Lower leg skin (tissue), 4 donors: ENCODE results near the gene PCGF3. TPM values are rescaled to one million over a fixed set of nuclear protein-coding genes. Genes with fewer than 3 reads are reported as not detected.

ENCODE experiments used
- DNase-seq, 2 donors: peaks; one replicate each; pipeline ENCODE4 v3.0.0-alpha.2; 2019; ENCODE audit warnings: low spot score in 2 of 2
- H3K4me3 ChIP-seq: fragments of 200-600 bp; sonication (generic); 2 replicates; pipeline ENCODE4 v1.5.1; 2017; ENCODE audit warnings: mild to moderate bottlenecking, low read depth; ENCODE audit not compliant: poor library complexity, severe bottlenecking
- CTCF ChIP-seq, 3 donors: fragments of 450-650 bp; IDR thresholded peaks; one replicate each; pipeline ENCODE4 v1.5.1; 2016; ENCODE audit warnings: antibody characterized with exemption in 3 of 3, mild to moderate bottlenecking in 3 of 3, moderate library complexity in 2 of 3
- POLR2A ChIP-seq, 2 donors: fragments of 450-650 bp; IDR thresholded peaks; one replicate each; pipeline ENCODE4 v1.6.1; 2016 to 2017; ENCODE audit warnings: antibody characterized with exemption in 2 of 2, mild to moderate bottlenecking in 1 of 2, moderate library complexity in 1 of 2
- WGBS, 2 donors: methylation state at CpG; one replicate each; pipeline ENCODE4 v1.1.5; 2018; 5-methylcytosine and 5-hydroxymethylcytosine counted together
- intact Hi-C: fragments of 100-400 bp; cut with DNase I; formaldehyde crosslinking; loops from one replicate; pipeline ENCODE4 v1.15.0; 2023; ENCODE audit warnings: low total_unique reads
- total RNA-seq, 4 donors: library from RNA; depleted of rRNA; stranded (reverse); fragments of >200 nt; gene quantifications; one replicate each; pipeline ENCODE4 v1.1.0, GENCODE V29; 2016

PCGF3 gene
- total RNA-seq, 4 donors from 2014 or later: 55.2 to 102 (median 72.3) TPM

DNA sequence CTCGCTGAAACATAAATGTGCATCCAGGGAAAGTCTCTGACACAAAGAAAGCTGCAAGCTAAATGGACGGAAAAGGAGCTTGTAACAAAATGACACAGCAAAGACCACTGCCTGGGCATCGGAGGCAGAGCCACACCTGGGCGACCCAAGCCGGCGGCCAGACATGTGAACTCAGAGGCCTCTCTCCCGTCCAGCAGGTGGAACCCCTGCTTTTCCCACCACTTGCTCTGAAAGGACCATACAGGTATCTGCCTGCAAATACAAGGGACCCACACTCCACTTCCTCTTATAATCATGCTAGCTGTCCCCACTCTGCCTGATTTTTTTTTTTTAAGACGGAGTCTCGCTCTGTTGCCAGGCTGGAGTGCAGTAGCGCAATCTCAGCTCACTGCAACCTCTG, 108.3 kb downstream of the PCGF3 start:
- TF ChIP-seq CTCF (IDR thresholded peaks at IDR 0.05) (no peak), POLR2A (IDR thresholded peaks at IDR 0.05) (no peak)
- intact Hi-C loops: no loop called here
- H3K4me3 ChIP-seq: no peak overlapping the region
- no peak for DNase-seq
- WGBS, 2 donors: 55 to 59% methylated on average over 10 of the region's 10 CpGs

DNA sequence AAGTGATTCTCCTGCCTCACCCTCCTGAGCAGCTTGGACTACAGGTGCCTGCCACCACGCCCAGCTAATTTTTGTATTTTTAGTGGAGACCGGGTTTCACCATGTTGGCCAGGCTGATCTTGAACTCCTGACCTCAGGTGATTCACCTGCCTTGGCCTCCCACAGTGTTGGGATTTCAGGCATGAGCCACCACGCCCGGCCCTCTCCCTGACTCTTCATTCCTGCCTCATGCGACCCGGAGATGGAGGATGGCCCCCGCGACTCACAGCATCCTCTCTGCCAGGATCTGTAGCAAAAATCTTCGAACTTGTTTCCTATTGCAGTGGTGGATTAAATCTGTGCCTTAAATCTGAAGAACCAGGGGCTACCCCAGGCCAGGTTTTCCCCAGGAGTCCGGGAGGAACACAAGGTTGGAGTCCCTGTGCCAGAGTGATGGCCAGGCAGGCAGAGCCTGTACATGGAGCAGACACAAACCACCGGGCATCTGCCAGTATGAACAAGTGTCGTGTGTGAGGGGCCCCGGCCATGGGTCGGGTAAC, 108.7 kb downstream of the PCGF3 start:
- H3K4me3 ChIP-seq: no peak overlapping the region
- TF ChIP-seq CTCF (IDR thresholded peaks at IDR 0.05): no peak
- TF ChIP-seq POLR2A (IDR thresholded peaks at IDR 0.05): no peak
- intact Hi-C loops: no loop called here
- 74 to 76% methylated on average over 14 of the region's 14 CpGs for WGBS, 2 donors
- no peak for DNase-seq

GRCh38 chr4:815464-816146, 110.0 kb downstream of the PCGF3 start:
- intact Hi-C loops: no loop called here
- DNase-seq: no peak
- WGBS, 2 donors: 22 to 26% methylated on average over 11 of the region's 11 CpGs
- H3K4me3 ChIP-seq: no peak overlapping the region
- TF ChIP-seq POLR2A (IDR thresholded peaks at IDR 0.05): no peak
- TF ChIP-seq CTCF (IDR thresholded peaks at IDR 0.05): no peak

DNA sequence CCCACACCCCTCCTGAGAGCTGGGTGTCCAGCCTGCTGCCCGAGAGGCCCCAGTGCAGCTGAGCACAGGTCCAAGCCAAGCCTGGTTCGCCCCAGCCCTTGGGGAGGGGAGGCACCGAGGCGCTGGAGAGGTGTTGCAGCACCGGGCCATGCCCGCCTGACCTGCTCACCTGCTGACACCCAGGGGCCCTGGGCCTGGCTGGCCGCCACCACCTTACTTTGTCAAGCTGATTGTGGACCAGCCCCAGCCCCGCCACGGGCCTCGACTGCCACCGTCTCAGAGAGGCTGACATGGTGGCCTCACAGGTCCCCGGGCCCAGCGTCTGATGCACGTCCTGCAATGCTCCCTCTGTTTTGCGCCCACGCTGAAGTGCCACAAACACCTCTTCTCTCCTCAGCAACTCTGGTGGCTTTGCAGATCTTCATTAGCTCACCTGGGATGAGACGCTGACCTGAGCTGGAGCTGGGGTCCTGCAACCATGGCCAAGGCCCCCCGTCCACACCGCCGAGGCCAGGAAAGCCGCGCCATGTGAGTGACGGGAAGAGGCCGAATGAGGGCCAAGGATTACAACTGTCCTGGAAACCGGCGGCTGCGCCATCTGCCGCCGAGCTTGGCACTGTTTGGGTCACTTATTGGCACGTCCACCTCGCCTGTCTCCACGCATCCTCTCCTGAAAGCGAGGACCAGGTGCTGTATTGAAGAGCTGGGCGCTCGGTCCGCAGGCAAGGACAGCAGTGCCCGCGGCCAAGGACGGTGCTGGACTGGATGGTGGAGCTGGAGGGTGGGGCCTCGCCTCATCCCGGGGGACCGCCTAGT, 112.7 kb downstream of the PCGF3 start:
- DNase-seq: no peak
- 85 to 88% methylated on average over 37 to 42 of the region's 42 CpGs for WGBS, 2 donors
- TF ChIP-seq CTCF (IDR thresholded peaks at IDR 0.05): no peak
- TF ChIP-seq POLR2A (IDR thresholded peaks at IDR 0.05): no peak
- no peak overlapping the region for H3K4me3 ChIP-seq
- intact Hi-C loops: no loop called here

DNA sequence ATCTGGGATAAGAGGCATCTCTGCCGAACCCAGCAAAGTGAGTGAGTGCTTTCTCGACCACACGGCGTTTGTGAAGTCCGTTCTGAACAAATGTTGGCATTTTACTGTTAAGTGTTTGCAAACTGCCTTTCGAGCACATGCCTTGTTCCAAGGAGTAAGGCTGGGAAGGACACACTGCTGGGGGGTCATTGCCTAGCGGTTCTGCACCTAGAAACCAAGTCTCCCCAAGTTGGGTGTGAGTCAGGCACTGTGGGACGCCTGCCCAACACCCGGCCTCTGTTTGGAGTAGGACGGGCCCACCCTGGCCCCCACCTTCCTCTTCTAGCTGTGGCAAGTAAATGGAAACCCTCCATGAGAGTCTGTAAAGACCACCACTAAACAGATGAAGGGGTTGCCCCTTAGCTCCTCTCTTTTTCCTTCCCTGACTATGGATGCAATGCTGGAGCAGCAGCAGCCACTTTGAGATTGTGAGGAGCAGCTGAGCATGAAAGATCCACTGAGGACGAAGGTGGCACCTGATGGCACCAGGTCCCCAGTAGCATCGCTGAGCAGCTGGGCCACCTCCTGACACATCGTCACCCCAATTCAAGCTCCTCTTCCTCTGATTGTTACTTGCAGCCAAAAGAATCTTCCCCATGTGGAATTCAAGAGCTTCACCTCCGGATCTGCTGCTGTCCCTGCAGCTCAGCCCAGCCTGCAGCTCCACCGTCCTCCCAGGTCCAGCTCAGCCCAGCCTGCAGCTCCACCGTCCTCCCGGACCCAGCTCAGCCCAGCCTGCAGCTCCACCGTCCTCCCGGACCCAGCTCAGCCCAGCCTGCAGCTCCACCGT, 114.0 kb downstream of the PCGF3 start:
- no peak for DNase-seq
- no peak for TF ChIP-seq POLR2A (IDR thresholded peaks at IDR 0.05)
- TF ChIP-seq CTCF (IDR thresholded peaks at IDR 0.05): no peak
- intact Hi-C loops: no loop called here
- 78% methylated on average over 20 of the region's 20 CpGs for WGBS, 2 donors
- no peak overlapping the region for H3K4me3 ChIP-seq

Other genes starting within 250 kb of the PCGF3 start
- 10 to 100 TPM; 29.0 to 48.5 (median 37.0) TPM for gene ZNF721, start 206.7 kb upstream of the PCGF3 start, total RNA-seq
- gene PIGG, start 206.6 kb upstream of the PCGF3 start, total RNA-seq: 10 to 100 TPM; 29.7 to 71.8 (median 34.8) TPM
- 1 to 10 TPM in 3 of 4 donors, under 1 TPM in 1; 0.17 to 3.6 (median 2.1) TPM for gene TMEM271, start 129.5 kb upstream of the PCGF3 start, total RNA-seq
- gene PDE6B, start 80.3 kb upstream of the PCGF3 start, total RNA-seq: 1 to 10 TPM in 1 of 4 donors, under 1 TPM in 1, not detected in 2; 0.59 to 1.5 TPM
- gene ATP5ME, start 31.6 kb upstream of the PCGF3 start, total RNA-seq: 100 to 1,000 TPM in 3 of 4 donors, 10 to 100 TPM in 1; 38.2 to 172 (median 140) TPM
- 10 to 100 TPM in 1 of 4 donors, 1 to 10 TPM in 3; 7.2 to 31.4 (median 7.7) TPM for gene MYL5, start 31.3 kb upstream of the PCGF3 start, total RNA-seq
- gene SLC49A3, start 16.7 kb upstream of the PCGF3 start, total RNA-seq: 10 to 100 TPM; 16.8 to 33.8 (median 22.7) TPM
- gene CPLX1, start 120.3 kb downstream of the PCGF3 start, total RNA-seq: under 1 TPM in 3 of 4 donors, not detected in 1; 0.12 to 0.34 (median 0.13) TPM
- 100 to 1,000 TPM in 3 of 4 donors, 10 to 100 TPM in 1; 94.7 to 154 (median 108) TPM for gene GAK, start 226.5 kb downstream of the PCGF3 start, total RNA-seq
- 10 to 100 TPM; 17.4 to 39.1 (median 30.1) TPM for gene TMEM175, start 226.6 kb downstream of the PCGF3 start, total RNA-seq